Endometrial microvascular endothelial cells (primary cell): ENCODE results near the gene FAM50B. TPM values are rescaled to one million over a fixed set of nuclear protein-coding genes. Genes with fewer than 3 reads are reported as not detected.

Experiments
- in situ Hi-C: cut with HindIII; loops from 2 replicates; pipeline ENCODE4 v1.10.0; 2017; ENCODE audit warnings: low sequenced_read_pairs, low pct_unique_long_range_greater_than_20kb; ENCODE audit errors: inconsistent ontology term
- total RNA-seq: library from RNA; depleted of rRNA; stranded (reverse); fragments of >200 nt; gene quantifications from one replicate; pipeline ENCODE4 v1.2.3, GENCODE V29; 2015; ENCODE audit errors: inconsistent ontology term

The FAM50B gene
- total RNA-seq, 1 donor from 2014 or later = 7.7 TPM

DNA sequence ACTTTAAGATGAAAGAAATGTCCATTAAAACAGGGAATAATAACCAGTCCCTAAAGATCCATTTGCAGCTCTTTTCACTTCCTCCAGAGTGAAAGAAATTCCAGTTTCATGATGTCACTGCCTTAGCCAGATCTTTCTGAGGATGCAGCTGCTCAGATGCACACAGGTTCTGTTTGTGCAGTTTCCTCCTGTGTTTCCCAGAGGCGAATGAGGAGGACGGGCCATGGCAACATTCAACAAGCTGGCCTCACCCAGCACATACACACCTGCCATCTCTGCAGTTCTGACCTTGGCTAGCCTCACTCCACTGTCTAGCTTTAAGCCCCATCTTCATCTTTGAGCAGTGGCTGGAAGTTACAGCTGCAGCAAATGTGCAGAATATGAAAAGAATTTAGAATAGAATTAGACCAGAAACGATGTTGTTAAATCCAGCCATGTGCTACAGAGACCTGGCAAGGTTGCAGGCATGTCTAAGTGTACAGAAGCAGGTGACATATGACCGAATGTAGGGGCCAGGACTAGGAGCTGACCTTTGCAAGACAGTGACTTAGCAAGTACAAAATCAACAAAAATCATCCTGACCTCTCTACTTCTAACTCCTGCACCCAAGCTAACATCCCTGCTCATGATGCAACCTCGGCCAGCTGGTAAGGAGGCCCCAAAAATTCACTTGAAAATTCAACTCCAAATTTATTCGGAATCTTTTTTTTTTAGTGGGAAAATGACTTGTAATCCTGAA, 35.0 kb downstream of the FAM50B start:
- in situ Hi-C loops = no loop called here

- in situ Hi-C loops = no loop called here
These were observed 36.3 kb downstream of the FAM50B start for GRCh38 chr6:3885262-3886036.

- in situ Hi-C loops = no loop called here
These were observed 38.1 kb downstream of the FAM50B start for GRCh38 chr6:3887150-3887700.

DNA sequence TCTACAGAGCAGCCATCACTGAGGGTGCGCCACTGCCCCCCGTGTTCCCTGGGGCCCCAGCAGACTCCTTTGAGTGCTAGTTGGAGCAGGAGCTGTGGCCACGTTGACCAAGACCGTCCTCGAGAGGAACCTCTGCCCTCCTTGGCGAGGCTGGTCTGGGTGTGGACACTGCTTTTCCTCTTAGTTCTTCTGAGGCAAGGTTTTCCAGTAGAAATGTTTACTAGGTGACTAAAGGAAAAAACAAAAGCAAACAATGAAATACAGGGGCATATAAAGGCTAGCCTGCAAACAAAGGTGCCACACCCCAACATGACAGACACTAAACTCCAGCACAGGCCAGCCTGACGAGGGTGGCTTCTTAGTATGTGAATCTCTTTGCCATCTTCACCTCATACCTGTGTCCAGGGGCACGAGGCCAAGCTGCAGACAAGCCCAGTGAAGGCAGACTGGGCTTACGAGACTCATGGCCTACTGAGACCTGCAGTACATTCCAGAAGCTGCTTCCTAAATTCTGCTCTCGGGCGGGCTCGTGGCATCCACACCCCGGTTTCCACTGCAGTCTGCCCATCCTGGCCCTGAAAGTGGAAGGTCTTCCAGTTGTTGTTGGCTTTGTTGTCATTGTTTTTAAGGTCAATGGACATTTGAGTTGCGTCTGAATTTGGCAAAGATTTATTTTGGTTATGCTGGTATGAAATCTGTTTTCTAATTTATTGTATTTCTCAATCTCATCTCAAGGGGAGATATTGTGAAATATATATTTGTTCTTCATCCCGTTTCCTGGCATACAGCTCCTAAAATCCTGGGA, 39.2 kb downstream of the FAM50B start:
- in situ Hi-C loops = no loop called here

- in situ Hi-C loops = no loop called here
These were observed 40.9 kb downstream of the FAM50B start for GRCh38 chr6:3890047-3890446.

DNA sequence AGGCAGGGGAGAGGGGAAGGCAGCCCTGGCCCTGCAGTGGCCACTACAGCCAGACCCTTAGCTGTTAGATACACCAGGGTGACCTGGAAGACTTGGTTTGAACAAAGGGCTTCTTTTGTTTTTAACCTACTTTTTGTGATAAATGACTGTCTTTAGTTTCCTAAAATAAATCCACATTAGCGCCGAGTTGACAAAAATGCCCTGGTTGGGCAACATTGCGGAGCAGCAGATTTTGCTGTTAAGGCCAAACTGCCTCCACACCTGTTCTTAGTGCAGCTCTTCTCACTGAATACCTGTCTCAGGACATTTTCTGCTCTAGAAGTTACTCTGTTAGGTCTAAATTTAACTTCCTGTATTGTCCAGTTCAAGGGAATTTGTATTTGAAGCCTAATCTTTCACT, 42.7 kb downstream of the FAM50B start:
- in situ Hi-C loops = no loop called here

DNA sequence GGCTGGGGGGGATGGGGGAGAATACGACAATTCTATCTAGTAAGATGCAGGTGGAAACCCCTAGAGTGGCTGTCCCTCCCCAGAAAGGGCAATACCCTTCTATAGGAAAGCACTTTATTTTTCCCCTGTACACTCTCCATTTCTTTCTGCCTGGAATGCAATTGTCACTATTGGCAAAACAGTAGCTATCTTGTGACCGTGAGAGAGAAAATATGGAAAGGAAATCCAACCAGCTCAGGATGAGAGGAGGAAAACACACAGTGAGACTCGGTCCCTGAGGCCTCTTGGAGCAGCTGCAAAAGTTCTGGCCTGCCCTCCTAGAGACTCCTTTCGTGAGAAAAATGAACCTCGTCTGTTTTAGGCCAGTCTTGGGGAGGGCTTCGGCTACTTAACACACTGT, 43.4 kb downstream of the FAM50B start:
- in situ Hi-C loops = no loop called here

- in situ Hi-C loops = no loop called here
These were observed 44.3 kb downstream of the FAM50B start for GRCh38 chr6:3893487-3893886.

DNA sequence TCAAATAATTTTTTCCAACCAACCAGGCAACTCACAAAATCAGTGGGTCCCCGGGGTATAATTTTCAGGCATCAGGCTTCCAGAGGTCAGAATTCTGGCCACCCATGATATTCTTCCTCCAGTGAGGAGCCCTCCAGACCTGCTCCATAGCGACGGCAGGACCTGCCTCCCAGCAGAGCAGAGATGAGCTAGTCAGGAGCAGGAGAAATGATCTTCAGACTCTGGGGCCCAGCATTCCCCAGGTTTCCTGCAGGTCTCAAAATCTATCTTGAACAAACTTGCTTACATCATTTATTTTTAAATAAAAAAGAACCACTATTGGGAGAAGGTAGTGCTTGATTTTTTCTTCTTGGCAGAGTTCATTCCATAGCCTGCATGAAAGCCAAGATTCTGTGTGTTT, 44.7 kb downstream of the FAM50B start:
- in situ Hi-C loops = no loop called here

DNA sequence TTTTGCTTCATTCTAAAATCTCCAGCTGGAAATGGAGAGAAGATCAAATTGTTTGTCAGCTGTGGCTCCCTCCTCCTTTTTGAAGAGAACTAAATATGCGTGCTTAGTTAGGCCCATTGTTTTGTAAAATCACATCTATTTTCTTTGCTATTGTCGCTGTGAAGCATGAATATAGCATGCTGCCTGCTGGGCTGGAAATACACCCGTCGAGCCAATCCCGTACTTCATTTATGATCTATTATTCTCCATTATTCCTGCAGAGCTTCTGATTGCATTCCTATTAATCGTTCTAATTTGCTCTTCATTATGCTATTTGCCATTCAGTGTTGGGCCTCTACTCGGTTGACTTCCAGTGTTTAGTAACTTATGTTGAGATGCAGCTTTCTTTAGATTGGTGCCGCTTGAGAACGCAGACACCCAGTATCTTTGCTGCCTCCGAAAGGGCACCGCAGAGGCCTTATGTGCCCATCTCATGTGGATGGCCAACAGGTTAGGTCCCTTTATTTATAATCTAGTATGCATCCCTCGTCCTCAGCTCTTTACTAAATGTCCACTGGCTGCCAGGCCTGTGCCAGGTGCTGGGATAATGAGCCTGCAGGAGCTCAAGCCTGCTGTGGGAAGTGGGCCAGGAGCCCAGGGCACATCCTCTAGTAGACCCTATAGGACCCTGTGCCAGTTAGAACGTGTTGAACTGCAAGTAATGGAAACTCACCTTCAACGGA, 45.6 kb downstream of the FAM50B start:
- in situ Hi-C loops = no loop called here

DNA sequence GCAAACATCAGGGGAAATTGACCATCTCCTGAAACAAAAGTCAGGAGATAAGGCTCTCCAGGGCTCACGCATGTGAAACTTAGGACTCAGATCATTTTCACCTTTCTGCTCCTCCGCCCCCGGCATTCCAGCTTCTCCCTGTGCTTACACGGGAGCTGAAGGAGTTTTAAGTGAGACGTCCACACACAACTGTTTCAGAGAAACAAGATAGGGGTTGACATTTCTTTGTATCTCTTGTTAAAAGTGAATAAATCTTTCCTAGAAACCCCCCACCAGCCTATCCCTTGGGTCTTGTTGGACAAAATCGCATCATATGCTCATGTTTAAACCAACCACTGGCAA, 46.1 kb downstream of the FAM50B start:
- in situ Hi-C loops = no loop called here

DNA sequence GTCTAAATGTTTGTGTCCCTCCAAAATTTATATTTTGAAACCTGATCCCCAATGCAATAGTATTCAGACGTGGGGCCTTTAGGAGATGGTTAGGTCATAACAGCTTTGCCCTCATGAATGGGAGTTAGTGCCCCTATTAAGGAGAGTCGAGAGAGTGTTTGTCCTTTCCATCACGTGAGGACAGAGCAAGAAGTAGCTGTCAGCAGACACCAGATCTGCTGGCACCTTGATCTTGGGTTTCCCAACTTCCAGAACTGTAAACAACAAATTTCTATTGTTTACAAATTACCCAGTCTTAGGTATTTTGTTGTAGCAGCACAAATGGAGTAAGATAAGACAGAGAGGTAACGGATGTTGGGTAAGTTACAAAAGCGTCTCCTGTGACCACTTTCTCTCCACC, 46.6 kb downstream of the FAM50B start:
- in situ Hi-C loops = no loop called here

DNA sequence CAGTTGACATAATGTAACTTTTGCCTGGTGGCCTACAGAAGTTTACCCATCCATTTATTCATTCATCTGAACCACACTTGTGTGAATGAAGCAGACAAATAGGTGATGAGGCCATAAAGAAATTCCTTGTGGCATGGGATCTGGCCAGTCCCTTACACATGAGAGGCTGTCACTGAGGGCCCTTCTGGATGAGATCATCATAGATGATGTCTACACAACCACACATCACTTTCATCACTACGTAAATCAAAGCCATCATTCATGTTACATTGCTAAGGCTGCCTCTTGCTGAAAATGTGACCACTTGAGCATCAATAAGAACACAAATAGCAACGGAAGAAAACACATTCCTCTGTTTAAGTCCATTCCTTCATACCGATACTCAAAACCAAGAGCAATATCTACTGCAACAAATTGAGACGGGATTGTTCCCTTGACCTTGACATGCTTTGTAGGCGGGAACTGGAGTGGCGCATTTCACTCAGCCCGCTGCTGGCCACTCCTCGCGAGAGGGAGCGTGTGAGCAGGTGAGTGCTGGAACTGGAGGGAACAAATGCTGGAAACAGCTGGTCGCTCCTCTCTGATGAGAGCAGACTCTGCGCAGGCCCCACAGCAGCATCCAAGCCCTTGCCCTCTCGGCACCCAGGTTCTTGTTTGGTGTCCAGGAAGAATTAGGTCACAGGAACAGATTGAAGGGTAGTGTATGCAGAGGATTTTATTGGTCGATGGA, 49.3 kb downstream of the FAM50B start:
- in situ Hi-C loops = no loop called here

GRCh38 chr6:3899061-3899460, 49.9 kb downstream of the FAM50B start:
- in situ Hi-C loops = no loop called here

DNA sequence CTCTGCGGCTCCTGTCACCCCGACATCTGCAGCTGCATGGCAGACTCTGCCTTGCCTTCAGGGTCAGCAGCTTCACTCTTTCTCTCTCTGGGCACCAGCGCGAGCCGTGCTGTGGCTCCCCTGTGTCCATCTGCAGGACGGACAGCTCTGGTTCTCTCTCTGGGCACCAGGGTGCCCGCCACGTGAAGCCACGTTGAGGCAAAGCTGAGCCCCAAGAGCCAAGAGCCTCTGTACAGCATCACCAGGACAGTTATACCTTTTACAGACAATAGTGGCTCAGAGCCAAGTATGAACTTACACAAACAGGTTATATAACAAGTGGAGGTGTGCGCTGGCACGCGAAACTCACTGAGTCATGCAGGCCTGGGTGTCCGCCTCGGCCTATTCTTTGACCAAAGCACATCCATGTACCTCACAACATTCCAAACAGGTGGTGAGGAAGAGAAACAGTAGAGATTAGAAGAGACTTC, 50.8 kb downstream of the FAM50B start:
- in situ Hi-C loops = no loop called here
